WTC11 (cell line): ENCODE results near the gene WIPF3. TPM values are rescaled to one million over a fixed set of nuclear protein-coding genes. Genes with fewer than 3 reads are reported as not detected.

Experiments used
- ATAC-seq: fragments of 200-7000 bp; cut with Tn5 transposase; 2 replicates; pipeline ENCODE4 v1.10.0; 2021; ENCODE audit warnings: mild to moderate bottlenecking, moderate library complexity
- CTCF ChIA-PET: fragments of 300-600 bp; sonication (Branson Sonifier 250); formaldehyde crosslinking; loops from one replicate; lab custom pipeline; 2021; ENCODE audit warnings: antibody characterized with exemption; lab: Charles Lee
- POLR2A ChIA-PET: fragments of 350-600 bp; sonication (Branson Sonifier 250); formaldehyde crosslinking; loops from one replicate; lab custom pipeline; 2021; ENCODE audit warnings: antibody characterized with exemption; lab: Charles Lee
- DNase-seq: peaks from one replicate; pipeline ENCODE4 v3.0.0; 2021; ENCODE audit warnings: low spot score
- H3K27ac Mint-ChIP-seq: 2 replicates; pipeline ENCODE4 v1.8.0; 2021; ENCODE audit warnings: mixed read lengths
- H3K27me3 Mint-ChIP-seq: 2 replicates; pipeline ENCODE4 v1.8.0; 2021; ENCODE audit warnings: low read depth, mild to moderate bottlenecking, moderate library complexity, mixed read lengths
- H3K36me3 Mint-ChIP-seq: 2 replicates; pipeline ENCODE4 v1.8.0; 2021; ENCODE audit warnings: mixed read lengths
- H3K4me1 Mint-ChIP-seq: 2 replicates; pipeline ENCODE4 v1.8.0; 2022; ENCODE audit warnings: mixed read lengths
- H3K4me3 Mint-ChIP-seq: 2 replicates; pipeline ENCODE4 v1.8.0; 2021; ENCODE audit warnings: mild to moderate bottlenecking, moderate library complexity, mixed read lengths
- H3K9me3 Mint-ChIP-seq: 2 replicates; pipeline ENCODE4 v1.8.0; 2021; ENCODE audit warnings: mixed read lengths
- AFF4 ChIP-seq: sonication (generic); formaldehyde crosslinking; IDR thresholded peaks from 2 replicates; pipeline ENCODE4 v1.8.1; 2023; ENCODE audit warnings: mild to moderate bottlenecking, missing genetic modification reagents, borderline replicate concordance
- ATF3 ChIP-seq: sonication (generic); formaldehyde crosslinking; conservative IDR thresholded peaks from 2 replicates; pipeline ENCODE4 v1.8.1; 2022; ENCODE audit warnings: mild to moderate bottlenecking, missing genetic modification reagents
- ATF6 ChIP-seq: sonication (generic); formaldehyde crosslinking; IDR thresholded peaks from 2 replicates; pipeline ENCODE4 v1.8.1; 2023; ENCODE audit warnings: mild to moderate bottlenecking, missing genetic modification reagents
- CREB1 ChIP-seq: sonication (generic); formaldehyde crosslinking; IDR thresholded peaks from 2 replicates; pipeline ENCODE4 v1.8.0; 2023; ENCODE audit warnings: mild to moderate bottlenecking, missing genetic modification reagents
- FOXP1 ChIP-seq: sonication (generic); formaldehyde crosslinking; IDR thresholded peaks from 2 replicates; pipeline ENCODE4 v1.8.0; 2022; ENCODE audit warnings: missing genetic modification reagents, mild to moderate bottlenecking, moderate library complexity, borderline replicate concordance
- GTF2I ChIP-seq: fragments of 250-450 bp; sonication (Bioruptor Pico); conservative IDR thresholded peaks from 2 replicates; pipeline ENCODE4 v1.4.0; 2021; ENCODE audit warnings: mild to moderate bottlenecking
- IRF1 ChIP-seq: sonication (generic); formaldehyde crosslinking; IDR thresholded peaks from 2 replicates; pipeline ENCODE4 v1.8.0; 2023; ENCODE audit warnings: missing genetic modification reagents
- JAZF1 ChIP-seq: fragments of 250-450 bp; sonication (Bioruptor Pico); IDR thresholded peaks from 2 replicates; pipeline ENCODE4 v1.9.0; 2021; ENCODE audit warnings: moderate library complexity, mild to moderate bottlenecking, inconsistent platforms
- KAT7 ChIP-seq: sonication (generic); formaldehyde crosslinking; IDR thresholded peaks from 2 replicates; pipeline ENCODE4 v1.8.1; 2023; ENCODE audit warnings: missing genetic modification reagents, mild to moderate bottlenecking, borderline replicate concordance
- MXD4 ChIP-seq: fragments of 250-450 bp; sonication (Bioruptor Pico); IDR thresholded peaks from 2 replicates; pipeline ENCODE4 v1.8.0; 2021; ENCODE audit warnings: mild to moderate bottlenecking, moderate library complexity, borderline replicate concordance
- PRRX2 ChIP-seq: fragments of 250-450 bp; sonication (Bioruptor Pico); IDR thresholded peaks from 2 replicates; pipeline ENCODE4 v1.8.0; 2021; ENCODE audit warnings: mild to moderate bottlenecking
- RELA ChIP-seq: sonication (generic); formaldehyde crosslinking; IDR thresholded peaks from 2 replicates; pipeline ENCODE4 v1.8.1; 2022; ENCODE audit warnings: missing genetic modification reagents, mild to moderate bottlenecking, borderline replicate concordance
- STAT6 ChIP-seq: sonication (generic); formaldehyde crosslinking; conservative IDR thresholded peaks from 2 replicates; pipeline ENCODE4 v1.8.1; 2023; ENCODE audit warnings: mild to moderate bottlenecking, low read depth, missing genetic modification reagents, moderate library complexity
- USF1 ChIP-seq: sonication (generic); formaldehyde crosslinking; IDR thresholded peaks from 2 replicates; pipeline ENCODE4 v1.8.0; 2022; ENCODE audit warnings: mild to moderate bottlenecking, missing genetic modification reagents
- ZNF232 ChIP-seq: sonication (generic); formaldehyde crosslinking; IDR thresholded peaks from 2 replicates; pipeline ENCODE4 v1.8.0; 2022; ENCODE audit warnings: mild to moderate bottlenecking, missing genetic modification reagents
- ZNF317 ChIP-seq: sonication (generic); formaldehyde crosslinking; IDR thresholded peaks from 2 replicates; pipeline ENCODE4 v1.8.1; 2023; ENCODE audit warnings: low read depth, mild to moderate bottlenecking, moderate library complexity, missing genetic modification reagents, borderline replicate concordance
- ZNF396 ChIP-seq: fragments of 250-450 bp; sonication (Bioruptor Pico); IDR thresholded peaks from 2 replicates; pipeline ENCODE4 v1.8.0; 2021; ENCODE audit warnings: mild to moderate bottlenecking, moderate library complexity, borderline replicate concordance
- ZNF423 ChIP-seq: fragments of 250-450 bp; sonication (Bioruptor Pico); IDR thresholded peaks from 2 replicates; pipeline ENCODE4 v2.1.2; 2022; ENCODE audit warnings: mild to moderate bottlenecking, moderate library complexity
- total RNA-seq: library from RNA; stranded (reverse); gene quantifications from 3 replicates; pipeline ENCODE4 v1.2.3, GENCODE V29; 2021
- TF ChIP-seq, protein P1 (sequence below): sonication (generic); formaldehyde crosslinking; IDR thresholded peaks from 2 replicates; pipeline ENCODE4 v1.8.0; 2022; ENCODE audit warnings: mild to moderate bottlenecking, missing genetic modification reagents
- TF ChIP-seq, protein P2 (sequence below): sonication (generic); formaldehyde crosslinking; IDR thresholded peaks from 2 replicates; pipeline ENCODE4 v1.8.1; 2022; ENCODE audit warnings: missing genetic modification reagents, borderline replicate concordance

WIPF3 gene
- total RNA-seq, 1 experiment from 2014 or later = 9.9 TPM

DNA sequence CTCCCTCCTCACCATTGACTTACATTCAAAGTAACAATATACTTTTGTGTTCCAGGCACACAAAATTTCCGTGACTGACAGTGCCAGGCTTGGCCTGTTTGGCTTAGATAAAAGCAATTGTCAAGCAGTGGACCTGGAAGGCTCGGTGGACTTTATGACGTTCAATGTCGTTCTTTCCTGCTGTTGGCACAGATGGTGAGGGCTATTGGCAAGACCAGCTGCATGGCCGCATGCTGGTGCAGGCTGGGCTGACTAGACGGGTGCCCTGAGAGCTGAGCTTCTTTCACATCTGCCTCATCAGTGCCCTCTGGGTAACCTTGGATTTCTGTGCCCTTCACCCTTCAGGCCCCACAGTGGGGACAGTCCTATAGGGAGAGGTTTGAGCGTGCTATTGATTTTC lies 45.2 kb downstream of the WIPF3 start (continued):
- TF ChIP-seq AFF4 (CRISPR knock-in tag) = no peak
- TF ChIP-seq ZNF423 (CRISPR knock-in tag) = no peak
- TF ChIP-seq ZNF396 (CRISPR knock-in tag) = no peak
- TF ChIP-seq, protein P1, sequence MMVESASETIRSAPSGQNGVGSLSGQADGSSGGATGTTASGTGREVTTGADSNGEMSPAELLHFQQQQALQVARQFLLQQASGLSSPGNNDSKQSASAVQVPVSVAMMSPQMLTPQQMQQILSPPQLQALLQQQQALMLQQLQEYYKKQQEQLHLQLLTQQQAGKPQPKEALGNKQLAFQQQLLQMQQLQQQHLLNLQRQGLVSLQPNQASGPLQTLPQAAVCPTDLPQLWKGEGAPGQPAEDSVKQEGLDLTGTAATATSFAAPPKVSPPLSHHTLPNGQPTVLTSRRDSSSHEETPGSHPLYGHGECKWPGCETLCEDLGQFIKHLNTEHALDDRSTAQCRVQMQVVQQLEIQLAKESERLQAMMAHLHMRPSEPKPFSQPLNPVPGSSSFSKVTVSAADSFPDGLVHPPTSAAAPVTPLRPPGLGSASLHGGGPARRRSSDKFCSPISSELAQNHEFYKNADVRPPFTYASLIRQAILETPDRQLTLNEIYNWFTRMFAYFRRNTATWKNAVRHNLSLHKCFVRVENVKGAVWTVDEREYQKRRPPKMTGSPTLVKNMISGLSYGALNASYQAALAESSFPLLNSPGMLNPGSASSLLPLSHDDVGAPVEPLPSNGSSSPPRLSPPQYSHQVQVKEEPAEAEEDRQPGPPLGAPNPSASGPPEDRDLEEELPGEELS (CRISPR knock-in tag) = no peak
- TF ChIP-seq GTF2I (CRISPR knock-in tag) = no peak
- no peak for TF ChIP-seq RELA (CRISPR knock-in tag)
- no peak for TF ChIP-seq ATF3 (CRISPR knock-in tag)

DNA sequence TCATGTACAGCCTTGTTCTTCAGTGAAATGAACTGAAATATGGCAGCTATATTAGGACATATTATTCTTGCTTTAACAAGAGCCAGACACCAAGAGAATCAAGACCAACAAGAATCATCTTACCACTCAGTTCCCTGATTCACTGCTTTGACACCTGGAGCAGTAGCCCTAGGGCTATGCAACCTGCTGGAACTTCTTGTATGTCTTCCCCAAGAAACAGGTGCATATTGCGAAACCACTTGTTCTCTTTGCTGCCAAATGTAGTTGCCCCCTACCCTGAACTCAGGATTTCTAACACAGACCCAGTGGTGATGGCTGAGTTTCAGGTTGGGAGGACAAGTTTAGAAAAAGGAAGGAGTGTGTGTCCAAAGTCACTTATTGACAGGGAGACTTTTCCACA lies 46.1 kb downstream of the WIPF3 start:
- peaks cover 24% of the 10 kb centered on the region for H3K4me1 Mint-ChIP-seq
- H3K27ac Mint-ChIP-seq = no peak overlapping the region
- no peak for DNase-seq
- H3K9me3 Mint-ChIP-seq = no peaks in the 10 kb centered on the region
- H3K36me3 Mint-ChIP-seq = no peaks in the 10 kb centered on the region
- no peak for ATAC-seq
- CTCF ChIA-PET = no interaction called here
- POLR2A ChIA-PET = no interaction called here
- H3K27me3 Mint-ChIP-seq = no peaks in the 10 kb centered on the region; the same call in 1 of the 2 replicates
- H3K4me3 Mint-ChIP-seq = no peak overlapping the region
- TF ChIP-seq CREB1 (CRISPR knock-in tag) (no peak), ZNF232 (CRISPR knock-in tag) (no peak), IRF1 (CRISPR knock-in tag) (no peak), JAZF1 (CRISPR knock-in tag) (no peak), KAT7 (CRISPR knock-in tag) (no peak), ATF6 (CRISPR knock-in tag) (no peak), MXD4 (CRISPR knock-in tag) (no peak), PRRX2 (no peak), USF1 (CRISPR knock-in tag) (no peak), STAT6 (CRISPR knock-in tag) (no peak), ZNF317 (CRISPR knock-in tag) (no peak), FOXP1 (CRISPR knock-in tag) (no peak), GTF2I (CRISPR knock-in tag) (no peak)
- TF ChIP-seq, protein P2, sequence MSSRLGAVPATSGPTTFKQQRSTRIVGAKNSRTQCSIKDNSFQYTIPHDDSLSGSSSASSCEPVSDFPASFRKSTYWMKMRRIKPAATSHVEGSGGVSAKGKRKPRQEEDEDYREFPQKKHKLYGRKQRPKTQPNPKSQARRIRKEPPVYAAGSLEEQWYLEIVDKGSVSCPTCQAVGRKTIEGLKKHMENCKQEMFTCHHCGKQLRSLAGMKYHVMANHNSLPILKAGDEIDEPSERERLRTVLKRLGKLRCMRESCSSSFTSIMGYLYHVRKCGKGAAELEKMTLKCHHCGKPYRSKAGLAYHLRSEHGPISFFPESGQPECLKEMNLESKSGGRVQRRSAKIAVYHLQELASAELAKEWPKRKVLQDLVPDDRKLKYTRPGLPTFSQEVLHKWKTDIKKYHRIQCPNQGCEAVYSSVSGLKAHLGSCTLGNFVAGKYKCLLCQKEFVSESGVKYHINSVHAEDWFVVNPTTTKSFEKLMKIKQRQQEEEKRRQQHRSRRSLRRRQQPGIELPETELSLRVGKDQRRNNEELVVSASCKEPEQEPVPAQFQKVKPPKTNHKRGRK (CRISPR knock-in tag) = no peak
- TF ChIP-seq, protein P1 (CRISPR knock-in tag) = no peak
